D721Med (cell line): ENCODE results near the gene RBM10.
"Not testable (repeated sequence)": the region's sequence is repeated elsewhere in the genome, so short reads cannot be mapped to it uniquely, and the experiment has no call there.

Experiments
- DNase-seq: peaks from one replicate; pipeline ENCODE4 v3.0.0; 2011; ENCODE audit warnings: low spot score; ENCODE audit not compliant: insufficient read length
- FAIRE-seq: peaks from 2 replicates; lab custom pipeline; 2011; peaks lifted over from hg19 to GRCh38; lab: Jason Lieb, UNC
- TF ChIP-seq, protein P1 (sequence below): IDR thresholded peaks from 2 replicates; pipeline ENCODE4 v1.5.1; 2012; ENCODE audit warnings: mild to moderate bottlenecking, control low read depth; ENCODE audit not compliant: insufficient read depth; ENCODE audit errors: missing control alignments

Gene RBM10, protein sequence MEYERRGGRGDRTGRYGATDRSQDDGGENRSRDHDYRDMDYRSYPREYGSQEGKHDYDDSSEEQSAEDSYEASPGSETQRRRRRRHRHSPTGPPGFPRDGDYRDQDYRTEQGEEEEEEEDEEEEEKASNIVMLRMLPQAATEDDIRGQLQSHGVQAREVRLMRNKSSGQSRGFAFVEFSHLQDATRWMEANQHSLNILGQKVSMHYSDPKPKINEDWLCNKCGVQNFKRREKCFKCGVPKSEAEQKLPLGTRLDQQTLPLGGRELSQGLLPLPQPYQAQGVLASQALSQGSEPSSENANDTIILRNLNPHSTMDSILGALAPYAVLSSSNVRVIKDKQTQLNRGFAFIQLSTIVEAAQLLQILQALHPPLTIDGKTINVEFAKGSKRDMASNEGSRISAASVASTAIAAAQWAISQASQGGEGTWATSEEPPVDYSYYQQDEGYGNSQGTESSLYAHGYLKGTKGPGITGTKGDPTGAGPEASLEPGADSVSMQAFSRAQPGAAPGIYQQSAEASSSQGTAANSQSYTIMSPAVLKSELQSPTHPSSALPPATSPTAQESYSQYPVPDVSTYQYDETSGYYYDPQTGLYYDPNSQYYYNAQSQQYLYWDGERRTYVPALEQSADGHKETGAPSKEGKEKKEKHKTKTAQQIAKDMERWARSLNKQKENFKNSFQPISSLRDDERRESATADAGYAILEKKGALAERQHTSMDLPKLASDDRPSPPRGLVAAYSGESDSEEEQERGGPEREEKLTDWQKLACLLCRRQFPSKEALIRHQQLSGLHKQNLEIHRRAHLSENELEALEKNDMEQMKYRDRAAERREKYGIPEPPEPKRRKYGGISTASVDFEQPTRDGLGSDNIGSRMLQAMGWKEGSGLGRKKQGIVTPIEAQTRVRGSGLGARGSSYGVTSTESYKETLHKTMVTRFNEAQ

DNA sequence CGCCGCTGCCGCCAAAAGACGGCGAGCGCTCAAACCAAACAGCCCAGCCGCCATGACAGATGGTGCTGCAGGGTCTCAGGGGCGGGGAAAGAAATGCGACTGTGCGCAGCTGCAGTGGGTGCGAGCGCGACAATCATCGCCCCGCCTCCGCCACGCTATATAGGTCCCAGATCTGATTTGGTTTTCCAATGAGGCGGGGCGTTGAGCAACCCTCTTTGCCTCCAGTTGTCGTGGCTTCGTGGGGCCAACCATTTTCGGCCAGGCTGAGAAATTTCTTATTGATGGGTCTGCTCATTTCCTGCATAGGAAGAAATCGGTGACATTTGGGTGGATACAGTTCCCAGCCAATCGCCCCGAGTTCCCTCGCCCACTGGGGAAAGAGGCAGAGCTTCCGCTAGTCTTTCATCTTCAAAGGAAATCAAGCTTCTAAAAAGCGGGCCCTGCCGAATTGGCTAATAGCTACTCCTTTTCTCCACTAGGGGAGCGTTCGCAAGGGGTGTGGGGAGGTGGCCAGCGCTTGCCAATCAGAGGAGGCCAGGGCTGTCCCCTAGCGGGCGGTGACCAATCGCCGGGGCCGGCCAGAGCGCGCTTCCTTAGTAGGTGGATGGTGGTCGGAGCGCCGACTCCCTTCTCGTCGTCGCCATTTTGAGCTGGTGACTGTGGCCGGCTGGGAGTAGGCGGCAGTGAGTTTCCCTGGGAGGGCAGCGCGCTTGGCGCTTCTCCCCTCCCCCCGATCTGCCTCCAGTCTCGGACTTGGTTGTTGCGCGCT lies at the start of gene RBM10, which contains the start of gene NDUFB11:
RBM10 (plus strand) TSS at position 596 of the 769 bp plus-strand sequence. CDS start 2,261 bp downstream, outside the sequence.
NDUFB11 (minus strand) TSS at position 77 of the 769 bp plus-strand sequence; CDS start at position 54, 23 bp downstream.
- TF ChIP-seq, protein P1, sequence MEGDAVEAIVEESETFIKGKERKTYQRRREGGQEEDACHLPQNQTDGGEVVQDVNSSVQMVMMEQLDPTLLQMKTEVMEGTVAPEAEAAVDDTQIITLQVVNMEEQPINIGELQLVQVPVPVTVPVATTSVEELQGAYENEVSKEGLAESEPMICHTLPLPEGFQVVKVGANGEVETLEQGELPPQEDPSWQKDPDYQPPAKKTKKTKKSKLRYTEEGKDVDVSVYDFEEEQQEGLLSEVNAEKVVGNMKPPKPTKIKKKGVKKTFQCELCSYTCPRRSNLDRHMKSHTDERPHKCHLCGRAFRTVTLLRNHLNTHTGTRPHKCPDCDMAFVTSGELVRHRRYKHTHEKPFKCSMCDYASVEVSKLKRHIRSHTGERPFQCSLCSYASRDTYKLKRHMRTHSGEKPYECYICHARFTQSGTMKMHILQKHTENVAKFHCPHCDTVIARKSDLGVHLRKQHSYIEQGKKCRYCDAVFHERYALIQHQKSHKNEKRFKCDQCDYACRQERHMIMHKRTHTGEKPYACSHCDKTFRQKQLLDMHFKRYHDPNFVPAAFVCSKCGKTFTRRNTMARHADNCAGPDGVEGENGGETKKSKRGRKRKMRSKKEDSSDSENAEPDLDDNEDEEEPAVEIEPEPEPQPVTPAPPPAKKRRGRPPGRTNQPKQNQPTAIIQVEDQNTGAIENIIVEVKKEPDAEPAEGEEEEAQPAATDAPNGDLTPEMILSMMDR: peak; percentile 35
- peak; percentile 46 for DNase-seq
- FAIRE-seq: no peak

DNA sequence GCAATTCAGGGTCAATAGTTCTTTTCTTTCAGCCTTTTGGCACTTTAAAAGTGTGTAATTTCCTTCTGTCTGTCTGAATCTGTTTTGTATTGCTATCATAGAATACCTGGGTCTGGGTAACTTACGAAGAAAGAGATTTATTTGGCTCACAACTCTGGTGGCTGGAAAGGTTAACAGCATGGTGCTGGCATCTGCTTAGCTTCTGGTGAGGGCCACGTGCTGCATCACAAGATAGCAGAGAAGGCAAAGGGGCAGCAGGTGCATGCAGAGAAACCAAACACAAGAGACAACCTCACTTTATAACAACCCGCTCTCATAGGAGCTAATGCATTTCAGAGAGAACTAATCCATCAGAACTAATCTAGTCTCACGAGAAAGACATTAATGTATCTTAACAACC lies 48.0 kb upstream of the RBM10 start:
- TF ChIP-seq, protein P1: no peak
- DNase-seq (no peak), FAIRE-seq (peak; percentile 95)

DNA sequence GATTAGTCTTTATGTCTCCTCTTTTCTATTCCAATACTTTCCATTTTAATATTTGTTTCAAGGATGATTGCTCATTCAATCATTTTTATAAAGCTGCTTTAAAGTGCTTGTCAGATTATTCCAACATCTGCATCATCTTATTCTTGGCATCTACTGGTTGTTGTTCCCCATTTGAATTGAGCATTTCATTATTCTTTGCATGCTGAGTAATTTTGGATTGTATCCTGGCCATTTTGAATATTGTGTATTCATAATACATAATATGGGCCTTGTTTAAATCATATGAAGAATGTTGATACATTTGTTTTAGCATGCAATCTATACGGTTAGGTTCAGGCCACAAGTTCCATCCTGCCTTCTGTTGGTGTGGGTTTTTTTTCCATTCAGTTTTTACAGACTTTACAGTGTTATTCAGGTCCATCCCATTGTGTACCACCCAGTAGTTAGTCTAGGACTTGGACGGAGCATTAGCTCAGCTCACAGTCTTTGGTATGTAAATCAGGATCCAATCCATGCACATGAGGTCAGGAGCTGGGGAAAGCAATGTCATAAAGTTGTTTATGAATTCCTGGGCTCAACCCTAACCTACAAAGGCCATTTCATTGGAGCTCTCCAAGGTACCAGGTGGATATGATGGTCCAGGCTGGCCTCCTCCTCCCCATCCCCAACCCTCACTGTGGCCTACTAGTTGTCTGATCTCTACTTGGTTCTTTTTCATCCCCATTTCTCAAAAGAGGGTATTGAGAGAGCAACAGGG lies 46.5 kb upstream of the RBM10 start:
- no peak for DNase-seq
- TF ChIP-seq, protein P1: no peak
- no peak for FAIRE-seq

DNA sequence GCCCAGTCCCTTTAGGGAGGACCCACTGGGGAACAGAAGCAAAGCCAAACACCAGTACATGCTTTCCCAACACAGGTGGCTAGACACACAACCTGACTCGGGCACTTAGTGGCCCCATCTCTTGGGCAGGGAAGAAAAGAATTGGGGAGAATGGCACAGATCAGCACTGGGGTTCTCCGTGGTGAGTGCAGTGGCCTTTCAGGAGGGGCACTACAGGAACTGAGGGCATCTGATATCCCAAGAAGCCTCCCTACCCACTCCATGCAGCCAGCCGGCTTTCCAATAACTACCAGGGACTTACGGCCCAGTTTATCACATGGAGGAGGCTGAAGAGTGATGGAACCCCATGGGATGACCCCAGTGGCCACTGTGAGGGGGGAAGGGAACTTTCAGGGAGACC lies 43.8 kb upstream of the RBM10 start:
- TF ChIP-seq, protein P1: no peak
- DNase-seq (no peak), FAIRE-seq (no peak)

DNA sequence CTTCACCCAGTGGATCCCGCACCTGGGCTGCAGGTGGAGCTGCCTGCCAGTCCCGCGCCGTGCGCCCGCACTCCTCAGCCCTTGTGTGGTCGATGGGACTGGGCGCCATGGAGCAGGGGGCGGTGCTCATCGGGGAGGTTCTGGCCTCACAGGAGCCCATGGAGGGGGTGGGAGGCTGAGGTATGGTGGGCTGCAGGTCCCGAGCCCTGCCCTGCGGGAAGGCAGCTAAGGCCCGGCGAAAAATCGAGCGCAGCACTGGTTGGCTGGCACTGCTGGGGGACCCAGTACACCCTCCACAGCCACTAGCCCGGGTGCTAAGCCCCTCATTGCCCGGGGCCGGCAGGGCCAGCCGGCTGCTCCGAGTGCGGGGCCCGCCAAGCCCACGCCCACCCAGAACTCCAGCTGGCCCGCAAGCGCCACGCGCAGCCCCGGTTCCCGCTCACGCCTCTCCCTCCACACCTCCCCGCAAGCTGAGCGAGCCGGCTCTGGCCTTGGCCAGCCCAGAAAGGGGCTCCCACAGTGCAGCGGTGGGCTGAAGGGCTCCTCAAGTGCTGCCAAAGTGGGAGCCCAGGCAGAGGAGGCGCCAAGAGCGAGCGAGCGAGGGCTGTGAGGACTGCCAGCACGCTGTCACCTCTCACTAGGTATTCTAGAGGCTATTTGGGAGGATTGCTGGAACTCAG lies 33.9 kb upstream of the RBM10 start:
- not testable (repeated sequence) for DNase-seq, FAIRE-seq

DNA sequence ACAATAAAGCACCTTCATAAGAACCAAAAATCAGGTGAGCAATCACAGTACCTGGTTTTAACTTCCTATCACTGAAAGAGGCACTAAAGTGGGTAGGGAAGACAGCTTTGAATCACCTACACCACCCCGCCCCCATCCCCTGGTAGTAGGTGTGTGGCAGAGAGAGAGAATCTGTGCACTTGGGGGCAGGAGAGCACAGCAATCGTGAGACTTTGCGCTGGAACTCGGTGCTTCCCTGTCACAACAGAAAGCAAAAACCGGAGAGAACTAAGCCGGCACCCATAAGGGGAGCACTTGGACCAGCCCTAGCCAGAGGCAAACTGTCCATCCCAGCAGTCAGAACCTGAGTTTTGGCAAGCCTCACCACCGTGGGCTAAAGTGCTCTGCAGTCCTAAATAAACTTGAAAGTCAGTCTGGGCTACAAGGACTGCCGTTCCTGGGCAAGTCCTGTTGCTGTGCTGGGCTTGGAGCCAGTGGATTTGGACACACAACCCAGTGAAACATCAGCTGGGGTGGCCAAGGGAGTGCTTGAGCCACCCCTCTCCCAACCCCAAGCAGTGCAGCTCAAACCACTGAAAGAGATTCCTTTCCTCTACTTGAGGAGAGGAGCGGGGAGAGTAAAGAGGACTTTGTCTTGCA lies 32.6 kb upstream of the RBM10 start:
- FAIRE-seq (no peak), DNase-seq (no peak)
- TF ChIP-seq, protein P1: no peak

DNA sequence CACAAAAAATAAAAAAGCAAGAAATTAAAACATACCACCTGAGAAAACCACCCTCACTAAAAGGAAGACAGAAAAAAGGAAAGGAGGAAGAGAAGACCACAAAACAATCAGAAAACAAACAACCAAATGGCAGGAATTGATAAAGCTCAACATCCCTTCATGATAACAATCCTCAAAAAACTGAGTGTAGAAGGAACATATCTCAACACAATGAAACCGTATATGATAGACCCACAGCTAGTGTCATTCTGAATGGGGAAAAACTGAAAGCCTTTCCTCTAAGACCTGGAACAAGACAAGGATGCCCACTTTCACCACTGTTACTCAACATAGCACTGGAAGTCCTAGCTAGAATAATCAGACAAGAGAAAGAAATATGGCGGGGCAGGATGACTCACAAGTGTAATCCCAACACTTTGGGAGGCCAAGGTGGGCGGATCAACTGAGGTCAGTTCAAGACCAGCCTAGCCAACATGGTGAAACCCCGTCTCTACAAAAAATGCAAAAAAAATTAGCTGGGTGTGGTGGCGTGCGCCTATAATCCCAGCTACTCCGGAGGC lies 28.4 kb upstream of the RBM10 start:
- DNase-seq, FAIRE-seq: not testable (repeated sequence)

DNA sequence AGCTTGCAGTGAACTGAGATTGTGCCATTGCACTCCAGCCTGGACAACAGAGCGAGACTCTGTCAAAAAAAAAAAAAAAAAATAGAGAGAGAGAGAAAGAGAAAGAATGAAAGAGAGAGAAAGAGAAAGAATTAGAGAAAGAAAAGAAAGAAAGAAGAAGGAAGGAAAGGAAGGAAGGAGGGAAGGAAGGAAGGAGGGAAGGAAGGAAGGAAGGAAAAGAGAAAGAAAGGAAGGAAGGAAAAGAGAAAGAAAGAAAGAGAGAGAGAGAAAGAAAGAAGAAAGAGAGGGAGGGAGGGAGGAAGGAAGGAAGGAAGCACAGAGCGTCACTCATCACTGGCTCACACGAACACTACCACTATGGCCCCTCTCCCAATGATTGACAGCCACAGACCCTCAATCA lies 20.6 kb upstream of the RBM10 start:
- not testable (repeated sequence) for FAIRE-seq, DNase-seq
